ENCODE measurements around the gene SIL1. TPM values are rescaled to one million over a fixed set of nuclear protein-coding genes. Genes with fewer than 3 reads are reported as not detected.

SIL1 gene
- total and polyA plus RNA-seq, 2 of the 4 experiments (the other 2 are of a cell fraction): 56.1 to 66.0 TPM

DNA sequence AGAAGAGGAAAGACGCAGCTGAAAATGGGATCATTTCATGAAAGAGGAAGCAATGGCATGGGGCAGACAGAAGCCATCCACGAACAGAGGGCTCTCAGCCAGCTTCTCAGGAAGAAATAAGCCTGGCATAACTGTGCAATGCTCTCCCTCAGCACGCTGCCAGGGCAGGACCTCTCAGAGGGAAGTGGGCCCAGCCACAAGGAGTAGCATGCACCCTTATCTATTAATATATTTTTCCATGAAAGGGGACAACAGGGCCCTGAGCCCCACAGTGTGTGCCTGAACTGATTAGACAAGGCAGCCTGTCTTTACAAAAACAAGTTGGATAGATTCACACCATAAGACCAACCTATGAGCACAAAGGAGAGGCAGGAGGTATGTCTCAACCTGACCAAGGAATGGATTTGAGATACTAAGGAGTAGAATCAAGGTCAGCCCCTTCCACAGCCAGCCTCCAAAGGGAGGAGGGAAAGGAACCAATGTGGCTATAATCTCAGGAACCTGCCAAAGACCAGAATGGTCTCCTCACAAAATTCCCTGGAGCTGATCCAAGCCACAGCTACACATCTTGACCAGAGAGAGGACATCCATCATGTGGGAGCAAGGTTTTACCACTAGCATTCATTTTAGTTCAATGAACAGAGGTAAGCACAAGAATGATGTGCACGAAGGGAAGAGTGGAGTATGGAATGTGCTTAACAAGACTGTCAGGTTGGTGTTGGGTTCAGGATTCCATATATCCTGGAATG is 154.8 kb downstream of the SIL1 start:
- 0 out of 4 replicates have a peak, but pooled peaks cover 0 to 5% of the 10 kb centered on the region in 2 experiments for H3K79me1 ChIP-seq (ENCODE audit: low read depth in 1 of 2, low read length in 2 of 2)
- H2BK5ac ChIP-seq (ENCODE audit: low read depth, low read length, poor library complexity, severe bottlenecking): no peak overlapping the region
- in situ Hi-C loops (cut with MboI; ENCODE audit: low sequenced_read_pairs): no loop called here
- intact Hi-C loops (cut with micrococcal nuclease): no loop called here
- H2AK9ac ChIP-seq (replicated peaks; ENCODE audit: low read depth, low read length, poor library complexity): peak overlapping the region; percentile 26
- H2AFZ ChIP-seq (replicated peaks; ENCODE audit: low read length, poor library complexity): no peak overlapping the region
- no peaks in the 10 kb centered on the region for H3K27me3 ChIP-seq (ENCODE audit: control insufficient read depth, insufficient read depth, low read length)
- H2BK15ac ChIP-seq (ENCODE audit: low read depth, low read length): no peak overlapping the region
- H3K4me2 ChIP-seq (ENCODE audit: low read depth, low read length): no peak overlapping the region
- ATAC-seq (ENCODE audit: low read depth) (no peak), DNase-seq (peak; percentile 33)
- no peak overlapping the region for H4K5ac ChIP-seq (ENCODE audit: low read depth, low read length)
- H3K27ac ChIP-seq (ENCODE audit: insufficient read depth, low read length): no peak overlapping the region
- no peak overlapping the region for H3K4me3 ChIP-seq (ENCODE audit: insufficient read depth, low read depth, low read length)
- H3K9ac ChIP-seq (ENCODE audit: low read depth, low read length): no peak overlapping the region
- H3K14ac ChIP-seq (replicated peaks; ENCODE audit: low read depth, low read length): no peak overlapping the region
- no peak overlapping the region for H4K91ac ChIP-seq (ENCODE audit: insufficient read depth, low read depth, low read length)
- no peaks in the 10 kb centered on the region for H4K20me1 ChIP-seq (ENCODE audit: insufficient read depth, low read length)
- H3K18ac ChIP-seq (ENCODE audit: low read depth, low read length): no peak overlapping the region
- CTCF ChIA-PET: interaction anchor here (1.2 kb wide), 1 partner anchor 21 kb away, joined by 3 read pairs; no protein-coding TSS in a partner anchor
- POLR2A ChIA-PET (ENCODE audit: unreplicated experiment): no interaction called here
- no TSS peak for BruUV-seq (replicated peaks)
- 92% methylated on average over 2 of the region's 4 CpGs; no CpG with 5 or more reads in 1 of the 2 experiments for WGBS, 2 experiments (ENCODE audit: extremely low coverage in 2 of 2, insufficient read length in 1 of 2)
- no peak overlapping the region for H2BK20ac ChIP-seq (ENCODE audit: low read depth, low read length)
- dilution Hi-C loops (cut with HindIII; ENCODE audit: low sequenced_read_pairs, unreplicated experiment): no loop called here
- H3K4me1 ChIP-seq (ENCODE audit: control insufficient read depth, insufficient read depth, low read length): no peaks in the 10 kb centered on the region
- no peak overlapping the region for H2BK120ac ChIP-seq (ENCODE audit: low read depth, low read length)
- H3K23ac ChIP-seq (ENCODE audit: low read depth, low read length): no peak overlapping the region
- peaks cover 2% of the 10 kb centered on the region; the same call in 1 of the 2 replicates for H3K9me3 ChIP-seq (ENCODE audit: control insufficient read depth, insufficient read depth, low read length)
- H3K4ac ChIP-seq (ENCODE audit: low read depth, low read length): no peak overlapping the region
- H3K36me3 ChIP-seq (ENCODE audit: control insufficient read depth, insufficient read depth, low read length): peaks cover 1% of the 10 kb centered on the region; the same call in 1 of the 2 replicates
- no peak overlapping the region for H4K8ac ChIP-seq (ENCODE audit: low read depth in 2 of 2, low read length in 2 of 2)
- H3K9me1 ChIP-seq (ENCODE audit: insufficient read depth, low read length): no peaks in the 10 kb centered on the region; the same call in 1 of the 2 replicates
- no peak overlapping the region for H3K56ac ChIP-seq (ENCODE audit: extremely low read depth, insufficient read depth, low read length)
- no peak overlapping the region for H2AK5ac ChIP-seq (ENCODE audit: low read depth, low read length)
- no peak for TF ChIP-seq FOS (IDR thresholded peaks at IDR 0.05; ENCODE audit: low read depth, low read length)
- TF ChIP-seq RFX5 (IDR thresholded peaks at IDR 0.05; ENCODE audit: low read depth, low read length): no peak
- TF ChIP-seq MAFK (IDR thresholded peaks at IDR 0.05; ENCODE audit: low read depth, low read length): no peak
- TF ChIP-seq, protein P1, sequence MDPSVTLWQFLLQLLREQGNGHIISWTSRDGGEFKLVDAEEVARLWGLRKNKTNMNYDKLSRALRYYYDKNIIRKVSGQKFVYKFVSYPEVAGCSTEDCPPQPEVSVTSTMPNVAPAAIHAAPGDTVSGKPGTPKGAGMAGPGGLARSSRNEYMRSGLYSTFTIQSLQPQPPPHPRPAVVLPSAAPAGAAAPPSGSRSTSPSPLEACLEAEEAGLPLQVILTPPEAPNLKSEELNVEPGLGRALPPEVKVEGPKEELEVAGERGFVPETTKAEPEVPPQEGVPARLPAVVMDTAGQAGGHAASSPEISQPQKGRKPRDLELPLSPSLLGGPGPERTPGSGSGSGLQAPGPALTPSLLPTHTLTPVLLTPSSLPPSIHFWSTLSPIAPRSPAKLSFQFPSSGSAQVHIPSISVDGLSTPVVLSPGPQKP (IDR thresholded peaks at IDR 0.05; ENCODE audit: borderline replicate concordance, low read depth, low read length): no peak
- no peak for TF ChIP-seq BHLHE40 (IDR thresholded peaks at IDR 0.05; ENCODE audit: low read depth, low read length)
- TF ChIP-seq RCOR1 (IDR thresholded peaks at IDR 0.05; ENCODE audit: insufficient replicate concordance, low read length): no peak
- no peak for TF ChIP-seq MXI1 (IDR thresholded peaks at IDR 0.05; ENCODE audit: borderline replicate concordance, low read depth, low read length)
- TF ChIP-seq POLR2A (IDR thresholded peaks at IDR 0.05; ENCODE audit: low read depth, low read length): no peak
- no peak for TF ChIP-seq SMC3 (IDR thresholded peaks at IDR 0.05; ENCODE audit: low read depth, low read length)
- no peak for TF ChIP-seq CEBPB (IDR thresholded peaks at IDR 0.05; ENCODE audit: low read depth, low read length)
- TF ChIP-seq CHD1 (IDR thresholded peaks at IDR 0.05; ENCODE audit: low read depth, low read length): no peak
- TF ChIP-seq MAZ (IDR thresholded peaks at IDR 0.05; ENCODE audit: borderline replicate concordance, low read depth, low read length): no peak
- TF ChIP-seq, protein P2, sequence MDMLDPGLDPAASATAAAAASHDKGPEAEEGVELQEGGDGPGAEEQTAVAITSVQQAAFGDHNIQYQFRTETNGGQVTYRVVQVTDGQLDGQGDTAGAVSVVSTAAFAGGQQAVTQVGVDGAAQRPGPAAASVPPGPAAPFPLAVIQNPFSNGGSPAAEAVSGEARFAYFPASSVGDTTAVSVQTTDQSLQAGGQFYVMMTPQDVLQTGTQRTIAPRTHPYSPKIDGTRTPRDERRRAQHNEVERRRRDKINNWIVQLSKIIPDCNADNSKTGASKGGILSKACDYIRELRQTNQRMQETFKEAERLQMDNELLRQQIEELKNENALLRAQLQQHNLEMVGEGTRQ (IDR thresholded peaks at IDR 0.05; ENCODE audit: low read depth, low read length): no peak
- TF ChIP-seq, protein P3, sequence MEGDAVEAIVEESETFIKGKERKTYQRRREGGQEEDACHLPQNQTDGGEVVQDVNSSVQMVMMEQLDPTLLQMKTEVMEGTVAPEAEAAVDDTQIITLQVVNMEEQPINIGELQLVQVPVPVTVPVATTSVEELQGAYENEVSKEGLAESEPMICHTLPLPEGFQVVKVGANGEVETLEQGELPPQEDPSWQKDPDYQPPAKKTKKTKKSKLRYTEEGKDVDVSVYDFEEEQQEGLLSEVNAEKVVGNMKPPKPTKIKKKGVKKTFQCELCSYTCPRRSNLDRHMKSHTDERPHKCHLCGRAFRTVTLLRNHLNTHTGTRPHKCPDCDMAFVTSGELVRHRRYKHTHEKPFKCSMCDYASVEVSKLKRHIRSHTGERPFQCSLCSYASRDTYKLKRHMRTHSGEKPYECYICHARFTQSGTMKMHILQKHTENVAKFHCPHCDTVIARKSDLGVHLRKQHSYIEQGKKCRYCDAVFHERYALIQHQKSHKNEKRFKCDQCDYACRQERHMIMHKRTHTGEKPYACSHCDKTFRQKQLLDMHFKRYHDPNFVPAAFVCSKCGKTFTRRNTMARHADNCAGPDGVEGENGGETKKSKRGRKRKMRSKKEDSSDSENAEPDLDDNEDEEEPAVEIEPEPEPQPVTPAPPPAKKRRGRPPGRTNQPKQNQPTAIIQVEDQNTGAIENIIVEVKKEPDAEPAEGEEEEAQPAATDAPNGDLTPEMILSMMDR (conservative IDR thresholded peaks at IDR 0.05; ENCODE audit: low read depth, low read length): no peak
- TF ChIP-seq RAD21 (IDR thresholded peaks at IDR 0.05; ENCODE audit: low read length): no peak
